Measurements from ENCODE around the gene KRTAP4-7. TPM values are rescaled to one million over a fixed set of nuclear protein-coding genes. Genes with fewer than 3 reads are reported as not detected.
"Not testable (repeated sequence)": the region's sequence is repeated elsewhere in the genome, so short reads cannot be mapped to it uniquely, and the experiment has no call there.

KRTAP4-7 gene
- not detected for polyA plus RNA-seq (2012; ENCODE audit: insufficient read depth, insufficient read length, low read depth)

GRCh38 chr17:41084100-41084856 is at the start of gene KRTAP4-7:
Gene KRTAP4-7, plus strand, starts transcription at chr17:41084150. Its CDS starts 57 bp downstream, at chr17:41084207.
- not testable (repeated sequence) for H3K4me3 ChIP-seq (ENCODE audit: low read depth, low read length); DNase-seq; H3K9me3 ChIP-seq

GRCh38 chr17:41034346-41034935 is 49.5 kb upstream of the KRTAP4-7 start, which contains the start of gene KRTAP1-3:
Gene KRTAP1-3, minus strand, starts transcription at chr17:41034874. Its CDS starts 53 bp downstream, at chr17:41034821.
- not testable (repeated sequence) for H3K36me3 ChIP-seq; H3K4me3 ChIP-seq (ENCODE audit: low read depth, low read length); DNase-seq; H3K4me1 ChIP-seq; H3K9me3 ChIP-seq
- peaks cover 66% of the 10 kb centered on the region for H3K27me3 ChIP-seq

More at GRCh38 chr17:41084100-41084856, at the start of gene KRTAP4-7:
- not testable (repeated sequence) for H3K4me1 ChIP-seq, H3K36me3 ChIP-seq, H3K27me3 ChIP-seq

DNA sequence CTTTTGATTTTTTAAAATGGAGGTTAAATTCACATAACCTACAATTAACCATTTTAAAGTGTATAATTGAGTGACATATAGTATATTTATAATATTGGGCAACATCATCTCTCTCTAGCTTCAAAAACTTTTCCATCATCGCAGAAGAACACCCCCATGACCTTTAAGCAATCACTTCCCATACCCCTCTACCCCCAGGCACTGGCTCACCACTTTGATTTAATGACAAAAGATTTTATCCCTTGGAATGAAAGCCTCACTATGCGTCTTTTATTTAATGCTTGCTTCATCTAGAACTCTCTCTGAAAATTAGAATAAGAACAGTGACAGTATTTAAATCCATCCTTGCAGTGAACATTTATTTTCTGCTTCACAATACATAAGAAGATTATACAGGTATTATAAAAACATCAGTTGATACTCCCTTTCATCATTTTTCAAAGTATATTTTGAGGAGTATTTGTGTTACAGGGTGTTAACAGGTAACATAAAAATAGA is 46.0 kb upstream of the KRTAP4-7 start:
- Histone ChIP-seq H3K27me3 (peaks cover 51% of the 10 kb centered on the region), H3K36me3 (no peaks in the 10 kb centered on the region), H3K9me3 (no peaks in the 10 kb centered on the region), H3K4me3 (ENCODE audit: low read depth, low read length) (no peak overlapping the region), H3K4me1 (no peaks in the 10 kb centered on the region)
- TF ChIP-seq, protein P1, sequence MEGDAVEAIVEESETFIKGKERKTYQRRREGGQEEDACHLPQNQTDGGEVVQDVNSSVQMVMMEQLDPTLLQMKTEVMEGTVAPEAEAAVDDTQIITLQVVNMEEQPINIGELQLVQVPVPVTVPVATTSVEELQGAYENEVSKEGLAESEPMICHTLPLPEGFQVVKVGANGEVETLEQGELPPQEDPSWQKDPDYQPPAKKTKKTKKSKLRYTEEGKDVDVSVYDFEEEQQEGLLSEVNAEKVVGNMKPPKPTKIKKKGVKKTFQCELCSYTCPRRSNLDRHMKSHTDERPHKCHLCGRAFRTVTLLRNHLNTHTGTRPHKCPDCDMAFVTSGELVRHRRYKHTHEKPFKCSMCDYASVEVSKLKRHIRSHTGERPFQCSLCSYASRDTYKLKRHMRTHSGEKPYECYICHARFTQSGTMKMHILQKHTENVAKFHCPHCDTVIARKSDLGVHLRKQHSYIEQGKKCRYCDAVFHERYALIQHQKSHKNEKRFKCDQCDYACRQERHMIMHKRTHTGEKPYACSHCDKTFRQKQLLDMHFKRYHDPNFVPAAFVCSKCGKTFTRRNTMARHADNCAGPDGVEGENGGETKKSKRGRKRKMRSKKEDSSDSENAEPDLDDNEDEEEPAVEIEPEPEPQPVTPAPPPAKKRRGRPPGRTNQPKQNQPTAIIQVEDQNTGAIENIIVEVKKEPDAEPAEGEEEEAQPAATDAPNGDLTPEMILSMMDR (IDR thresholded peaks at IDR 0.05; ENCODE audit: low read depth, low read length), result no peak
- DNase-seq, result no peak

DNA sequence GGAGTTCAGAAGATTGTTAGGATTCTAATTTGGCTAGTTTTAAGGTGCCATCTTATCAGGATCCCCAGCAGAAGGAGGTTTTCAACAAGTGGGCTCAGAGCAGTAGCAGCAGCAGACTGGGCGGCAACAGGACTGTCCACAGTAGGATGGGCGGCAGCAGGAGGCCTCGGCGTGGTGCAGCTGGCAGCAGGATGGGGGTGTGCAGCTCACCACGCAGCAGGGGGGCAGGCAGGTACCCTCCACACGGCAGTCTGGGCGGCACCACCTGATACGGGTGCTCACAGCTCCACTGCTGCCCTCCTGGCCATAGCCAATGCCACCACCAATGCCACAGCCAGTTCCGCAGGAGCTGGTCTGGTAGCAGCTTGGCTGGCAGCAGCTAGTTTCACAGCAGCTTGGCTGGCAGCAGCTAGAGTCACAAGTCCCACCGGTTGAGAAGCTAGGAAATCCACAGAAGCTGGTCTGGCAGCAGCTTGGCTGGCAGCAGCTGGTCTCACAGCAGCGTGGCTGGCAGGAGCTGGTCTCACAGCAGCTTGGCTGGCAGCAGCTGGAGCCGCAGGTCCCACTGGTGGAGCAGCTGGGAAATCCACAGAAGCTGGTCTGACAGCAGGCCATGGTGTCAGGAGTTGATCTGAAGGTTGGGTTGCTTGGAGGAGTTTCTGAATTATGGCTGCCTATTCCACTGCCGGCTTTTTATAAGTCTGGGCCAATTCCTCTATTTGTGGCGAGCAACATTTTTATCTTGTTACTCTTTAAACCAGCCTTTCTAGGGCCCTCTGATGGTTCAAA is 43.0 kb upstream of the KRTAP4-7 start, which contains the start of gene KRTAP1-1:
Gene KRTAP1-1, minus strand, starts transcription at position 668 of the 789 bp plus-strand sequence. Its CDS starts 53 bp downstream, at position 615.
- H3K4me3 ChIP-seq (ENCODE audit: low read depth, low read length); H3K4me1 ChIP-seq; H3K9me3 ChIP-seq; H3K36me3 ChIP-seq; DNase-seq: not testable (repeated sequence)
- peaks cover 28% of the 10 kb centered on the region for H3K27me3 ChIP-seq

- H3K36me3 ChIP-seq, result no peaks in the 10 kb centered on the region
- no peaks in the 10 kb centered on the region for H3K4me1 ChIP-seq
- H3K9me3 ChIP-seq, result no peaks in the 10 kb centered on the region
- H3K4me3 ChIP-seq (ENCODE audit: low read depth, low read length), result no peak overlapping the region
- no peak for DNase-seq
- H3K27me3 ChIP-seq, result peaks cover 15% of the 10 kb centered on the region
- TF ChIP-seq, protein P1 (IDR thresholded peaks at IDR 0.05; ENCODE audit: low read depth, low read length), result no peak
Measured at GRCh38 chr17:41042953-41043352, 41.0 kb upstream of the KRTAP4-7 start.

DNA sequence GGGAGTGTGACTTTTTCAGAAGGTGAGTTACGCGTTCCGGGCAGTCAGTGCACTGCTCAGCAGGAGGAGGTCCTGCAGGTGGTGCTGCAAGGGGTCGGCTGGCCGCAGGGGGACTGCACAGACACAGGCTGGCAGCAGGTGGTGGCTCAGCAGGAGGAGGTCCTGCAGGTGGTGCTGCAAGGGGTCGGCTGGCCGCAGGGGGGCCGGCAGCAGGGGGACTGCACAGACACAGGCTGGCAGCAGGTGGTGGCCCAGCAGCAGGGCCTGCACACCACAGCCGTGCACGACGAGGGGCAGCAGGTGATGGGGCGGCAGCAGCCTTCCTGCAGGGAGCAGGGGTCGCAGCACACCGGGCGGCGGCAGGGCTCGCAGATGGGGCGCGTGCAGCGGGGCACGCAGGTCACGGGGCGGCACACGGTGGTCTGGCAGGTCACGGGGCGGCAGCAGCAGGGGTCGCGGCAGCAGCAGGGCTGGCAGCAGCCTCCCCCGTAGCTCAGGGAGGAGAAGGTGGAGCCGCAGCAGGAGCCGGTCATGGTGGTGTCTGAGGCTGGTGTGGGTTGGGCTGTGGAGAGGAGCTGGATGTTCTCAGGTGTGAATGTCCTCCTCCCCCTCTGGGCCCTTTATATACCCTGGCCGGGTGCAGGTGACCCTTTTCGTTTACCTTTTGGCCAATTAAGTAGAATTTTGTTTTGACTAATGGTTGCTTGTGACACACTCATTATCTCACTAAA is 37.0 kb upstream of the KRTAP4-7 start, which contains the start of gene KRTAP2-1:
Gene KRTAP2-1, minus strand, starts transcription at position 582 of the 731 bp plus-strand sequence. Its CDS starts 49 bp downstream, at position 533.
- H3K4me1 ChIP-seq; H3K36me3 ChIP-seq; DNase-seq; H3K27me3 ChIP-seq; H3K9me3 ChIP-seq; H3K4me3 ChIP-seq (ENCODE audit: low read depth, low read length): not testable (repeated sequence)

- Histone ChIP-seq H3K4me3 (ENCODE audit: low read depth, low read length) (no peak overlapping the region), H3K9me3 (no peaks in the 10 kb centered on the region), H3K4me1 (no peaks in the 10 kb centered on the region), H3K27me3 (no peaks in the 10 kb centered on the region), H3K36me3 (no peaks in the 10 kb centered on the region)
- TF ChIP-seq, protein P1 (IDR thresholded peaks at IDR 0.05; ENCODE audit: low read depth, low read length), result no peak
- no peak for DNase-seq
Measured at GRCh38 chr17:41048441-41048840, 35.5 kb upstream of the KRTAP4-7 start.

All from BE2C (cell line).